Omental fat pad (tissue), 4 donors: ENCODE data around the gene AK9. TPM values are rescaled to one million over a fixed set of nuclear protein-coding genes. Genes with fewer than 3 reads are reported as not detected.
"Not testable (repeated sequence)": the region's sequence is repeated elsewhere in the genome, so short reads cannot be mapped to it uniquely, and the experiment has no call there.

ENCODE experiments used
- ATAC-seq: fragments of 150-250 bp; one replicate; pipeline ENCODE4 v1.9.1; 2016; ENCODE audit warnings: mild to moderate bottlenecking, moderate library complexity; ENCODE audit not compliant: low FRiP score
- DNase-seq: peaks from one replicate; pipeline ENCODE4 v3.0.0-alpha.2; 2019; ENCODE audit warnings: low spot score
- total RNA-seq, 4 donors: library from RNA; depleted of rRNA; stranded (reverse); fragments of >200 nt; gene quantifications; one replicate each; pipeline ENCODE4 v1.1.0, GENCODE V29; 2016
- TF ChIP-seq, protein P1 (sequence below), 3 donors: fragments of 450-650 bp; IDR thresholded peaks; one replicate each; pipeline ENCODE4 v1.5.1; 2016 to 2017; ENCODE audit warnings: antibody characterized with exemption in 3 of 3, mild to moderate bottlenecking in 3 of 3, moderate library complexity in 2 of 3

AK9 gene
- total RNA-seq, 4 donors from 2014 or later = 5.4 to 14.8 (median 8.2) TPM

DNA sequence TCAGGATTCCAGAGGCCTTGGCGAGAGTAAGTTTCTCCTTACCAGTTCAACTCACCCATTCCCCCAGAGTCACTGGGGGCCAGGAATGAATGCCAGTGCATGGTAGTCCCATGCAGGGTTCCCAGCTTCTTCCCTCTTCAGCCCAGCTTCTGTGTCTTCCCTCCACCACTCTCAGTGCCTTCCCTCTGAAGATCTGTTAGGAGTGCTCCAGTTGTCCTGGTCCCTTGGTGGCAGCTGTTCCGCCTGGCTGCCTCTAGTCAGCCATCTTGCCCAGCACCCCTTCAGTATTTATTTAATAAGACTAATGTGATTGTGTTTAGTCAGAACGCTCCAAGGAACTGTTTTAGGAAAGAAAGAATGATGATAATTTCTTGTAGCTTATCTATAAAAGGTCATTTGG is 23.2 kb upstream of the AK9 start:
- no peak for ATAC-seq
- TF ChIP-seq, protein P1, sequence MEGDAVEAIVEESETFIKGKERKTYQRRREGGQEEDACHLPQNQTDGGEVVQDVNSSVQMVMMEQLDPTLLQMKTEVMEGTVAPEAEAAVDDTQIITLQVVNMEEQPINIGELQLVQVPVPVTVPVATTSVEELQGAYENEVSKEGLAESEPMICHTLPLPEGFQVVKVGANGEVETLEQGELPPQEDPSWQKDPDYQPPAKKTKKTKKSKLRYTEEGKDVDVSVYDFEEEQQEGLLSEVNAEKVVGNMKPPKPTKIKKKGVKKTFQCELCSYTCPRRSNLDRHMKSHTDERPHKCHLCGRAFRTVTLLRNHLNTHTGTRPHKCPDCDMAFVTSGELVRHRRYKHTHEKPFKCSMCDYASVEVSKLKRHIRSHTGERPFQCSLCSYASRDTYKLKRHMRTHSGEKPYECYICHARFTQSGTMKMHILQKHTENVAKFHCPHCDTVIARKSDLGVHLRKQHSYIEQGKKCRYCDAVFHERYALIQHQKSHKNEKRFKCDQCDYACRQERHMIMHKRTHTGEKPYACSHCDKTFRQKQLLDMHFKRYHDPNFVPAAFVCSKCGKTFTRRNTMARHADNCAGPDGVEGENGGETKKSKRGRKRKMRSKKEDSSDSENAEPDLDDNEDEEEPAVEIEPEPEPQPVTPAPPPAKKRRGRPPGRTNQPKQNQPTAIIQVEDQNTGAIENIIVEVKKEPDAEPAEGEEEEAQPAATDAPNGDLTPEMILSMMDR (IDR thresholded peaks at IDR 0.05) = no peak
- DNase-seq = no peak

GRCh38 chr6:109713097-109713496 is 22.1 kb upstream of the AK9 start:
- DNase-seq (no peak), ATAC-seq (no peak)

DNA sequence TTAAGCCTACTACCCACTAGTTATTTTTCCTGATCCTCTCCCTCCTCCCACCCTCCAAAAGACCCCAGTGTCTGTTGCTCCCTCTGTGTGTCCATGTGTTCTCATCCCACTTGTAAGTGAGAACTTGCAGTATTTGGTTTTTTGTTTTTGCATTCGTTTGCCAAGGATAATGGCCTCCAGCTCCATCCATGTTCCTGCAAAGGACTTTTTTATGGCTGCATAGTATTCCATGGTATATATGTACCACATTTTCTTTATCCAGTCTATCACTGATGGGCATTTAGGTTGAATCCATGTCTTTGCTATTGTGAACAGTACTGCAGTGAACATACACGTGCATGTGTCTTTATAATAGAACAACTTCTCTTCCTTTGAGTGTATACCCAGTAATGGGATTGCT is 17.1 kb upstream of the AK9 start:
- not testable (repeated sequence) for ATAC-seq

More at GRCh38 chr6:109713097-109713496, 22.1 kb upstream of the AK9 start:
- TF ChIP-seq, protein P1 (IDR thresholded peaks at IDR 0.05) = no peak

DNA sequence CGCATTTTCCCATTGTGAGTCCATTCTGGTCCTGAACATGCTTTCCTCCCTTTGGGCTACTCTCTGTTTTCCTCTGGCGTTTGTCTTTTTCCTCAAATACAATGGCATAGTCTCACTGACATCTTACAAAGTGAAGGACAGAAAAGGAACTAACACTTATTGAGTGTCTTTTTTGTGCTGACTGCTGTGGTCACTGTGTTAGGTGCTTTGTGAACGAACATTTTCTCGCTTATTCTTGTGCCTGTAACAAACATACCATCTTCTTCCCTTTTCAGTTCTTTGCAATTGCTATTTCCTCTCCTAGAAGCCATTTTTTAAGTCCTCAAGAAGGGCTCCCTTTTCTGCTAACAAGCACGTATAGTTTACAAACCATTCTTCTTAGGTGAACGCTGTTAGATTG is 15.5 kb upstream of the AK9 start:
- no peak for DNase-seq
- ATAC-seq = no peak
- TF ChIP-seq, protein P1 (IDR thresholded peaks at IDR 0.05) = no peak

More for the DNA sequence above, 17.1 kb upstream of the AK9 start:
- DNase-seq = not testable (repeated sequence)

DNA sequence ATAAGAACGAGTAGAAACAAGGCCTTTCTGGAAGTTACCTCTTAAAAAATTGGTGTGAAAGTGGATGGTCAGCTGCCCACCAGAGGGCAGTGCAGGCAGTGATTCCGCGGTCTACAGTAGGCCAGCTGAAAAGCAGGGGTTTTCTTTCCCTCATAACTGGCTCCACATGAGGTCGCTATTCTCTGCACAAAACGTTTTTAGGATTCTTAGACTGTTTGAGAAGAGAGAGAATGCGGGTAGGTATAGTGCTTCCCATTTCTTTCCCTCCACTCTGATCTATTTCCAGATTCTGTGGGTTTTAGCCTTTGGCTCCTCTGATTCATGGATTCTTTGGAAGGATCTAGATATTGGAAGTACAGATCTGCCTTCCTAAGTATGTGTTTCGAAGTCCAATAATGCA is 14.3 kb upstream of the AK9 start:
- TF ChIP-seq, protein P1 (IDR thresholded peaks at IDR 0.05) = peak in 2 of 3 donors; percentile 88 to 91
- peak; percentile 97 for ATAC-seq
- DNase-seq = peak; percentile 55

GRCh38 chr6:109702791-109703190 is 11.8 kb upstream of the AK9 start:
- no peak for ATAC-seq

DNA sequence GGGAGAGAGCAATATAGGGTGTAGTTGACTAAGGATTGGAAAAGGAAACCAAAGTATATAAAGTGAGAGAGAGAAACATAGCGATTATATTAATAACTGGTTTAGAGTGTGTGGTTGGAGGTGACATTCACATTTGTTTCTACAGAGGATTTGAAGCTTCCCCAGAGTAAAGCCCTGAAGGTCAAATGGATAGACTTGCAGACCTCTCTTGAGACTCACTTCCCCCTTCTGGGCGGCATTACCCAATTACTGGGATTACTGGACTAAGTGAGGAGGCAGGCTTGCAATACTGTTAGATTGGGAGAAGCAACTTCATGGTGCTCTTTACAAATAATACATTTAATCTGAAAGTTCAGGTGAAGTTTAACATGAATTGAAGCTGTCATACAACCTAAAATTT is 10.8 kb upstream of the AK9 start:
- no peak for DNase-seq
- ATAC-seq = no peak
- TF ChIP-seq, protein P1 (IDR thresholded peaks at IDR 0.05) = no peak

More at GRCh38 chr6:109702791-109703190, 11.8 kb upstream of the AK9 start:
- no peak for DNase-seq
- TF ChIP-seq, protein P1 (IDR thresholded peaks at IDR 0.05) = no peak

DNA sequence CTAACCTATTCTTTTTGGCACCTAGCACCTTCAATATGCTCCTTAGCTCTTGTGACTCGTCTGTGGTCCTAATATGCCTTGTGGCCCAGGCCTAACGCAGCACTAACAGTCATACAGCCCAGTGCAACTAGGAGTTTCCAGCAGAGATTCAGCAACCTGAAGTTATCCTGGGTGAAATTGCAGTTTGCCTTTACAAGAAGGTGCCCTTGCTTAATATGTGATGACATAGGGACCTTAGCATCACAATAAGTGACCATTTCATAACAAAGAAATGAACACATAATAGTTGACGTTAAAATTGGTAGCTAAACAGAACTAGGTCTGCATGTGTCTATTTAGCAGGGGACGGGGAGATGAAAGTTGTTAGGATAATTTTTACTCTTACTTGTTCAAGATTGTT is 10.2 kb upstream of the AK9 start:
- TF ChIP-seq, protein P1 (IDR thresholded peaks at IDR 0.05) = no peak
- no peak for ATAC-seq

More for the DNA sequence above, 10.2 kb upstream of the AK9 start:
- DNase-seq = no peak
